Spleen (tissue), 11 donors: ENCODE measurements around the gene TYRO3. TPM values are rescaled to one million over a fixed set of nuclear protein-coding genes. Genes with fewer than 3 reads are reported as not detected.

ENCODE experiments used
- DNase-seq: peaks from one replicate; pipeline ENCODE4 v3.0.0-alpha.2; 2020
- H3K27ac ChIP-seq, 8 donors: fragments of 200-600 bp; sonication (generic) in 7 of 8; 1 replicate in 4 of 8; 2 replicates in 4 of 8; pipeline versions ENCODE4 v1.5.0 to v1.8.0; 2016 to 2021; ENCODE audit warnings: inconsistent platforms in 4 of 8, mild to moderate bottlenecking in 4 of 8, moderate library complexity in 1 of 8
- H3K27me3 ChIP-seq, 7 donors: fragments of 200-600 bp; sonication (generic) in 6 of 7; replicated peaks in 1 of 7; 1 replicate in 4 of 7; 2 replicates in 3 of 7; pipeline versions ENCODE4 v1.5.0 to v1.8.0; 2016 to 2021; ENCODE audit warnings: inconsistent platforms in 3 of 7, mild to moderate bottlenecking in 1 of 7
- H3K36me3 ChIP-seq, 6 donors: fragments of 200-600 bp; sonication (generic) in 5 of 6; 1 replicate in 4 of 6; 2 replicates in 2 of 6; pipeline versions ENCODE4 v1.5.0 to v1.8.0; 2016 to 2021; ENCODE audit warnings: inconsistent platforms in 2 of 6
- H3K4me1 ChIP-seq, 6 donors: fragments of 200-600 bp; sonication (generic) in 5 of 6; 1 replicate in 3 of 6; 2 replicates in 3 of 6; pipeline versions ENCODE4 v1.5.0 to v1.8.0; 2016 to 2021; ENCODE audit warnings: inconsistent platforms in 3 of 6
- H3K4me3 ChIP-seq, 8 donors: fragments of 200-600 bp; sonication (generic) in 7 of 8; 1 replicate in 4 of 8; 2 replicates in 4 of 8; pipeline versions ENCODE4 v1.5.0 to v1.8.0; 2016 to 2021; ENCODE audit warnings: inconsistent platforms in 4 of 8, mild to moderate bottlenecking in 4 of 8, moderate library complexity in 2 of 8
- H3K9me3 ChIP-seq, 8 donors: fragments of 200-600 bp; sonication (generic) in 7 of 8; 1 replicate in 4 of 8; 2 replicates in 4 of 8; pipeline versions ENCODE4 v1.5.0 to v1.8.0; 2016 to 2021; ENCODE audit warnings: inconsistent platforms in 4 of 8
- POLR2A ChIP-seq, 3 donors: fragments of 450-650 bp; IDR thresholded peaks; one replicate each; pipeline ENCODE4 v1.5.1; 2017; ENCODE audit warnings: antibody characterized with exemption in 3 of 3, mild to moderate bottlenecking in 1 of 3
- POLR2AphosphoS5 ChIP-seq, 3 donors: sonication (generic); formaldehyde crosslinking; IDR thresholded peaks; one replicate each; pipeline ENCODE4 v1.5.1; 2017; ENCODE audit warnings: antibody characterized with exemption in 3 of 3
- WGBS, 5 donors: extraction: QIAGEN DNeasy Blood & Tissue Kit in 3 of 5; methylation state at CpG; one replicate each; pipeline versions ENCODE4 v1.1.5 to v1.1.7; 2013 to 2018; 5-methylcytosine and 5-hydroxymethylcytosine counted together
- intact Hi-C: fragments of 100-400 bp; cut with DNase I; formaldehyde crosslinking; loops from one replicate; pipeline ENCODE4 v1.15.0; 2023; ENCODE audit warnings: low total_unique reads
- polyA plus RNA-seq, 3 donors: library from polyadenylated mRNA; stranded (reverse); fragments of 200-250 nt; gene quantifications; one replicate each; pipeline ENCODE4 v1.2.1, GENCODE V29; 2013
- total RNA-seq, 7 donors: library from RNA; depleted of rRNA in 3 of 7; stranded (reverse); fragments of >200 nt in 3 of 7; fragmentation: NEBNext Ultra II Directional in 4 of 7; extraction: Animal tissue kit (Norgen Biotek cat#: 25700) in 4 of 7; gene quantifications; one replicate each; pipeline versions ENCODE4 v1.1.0 to v1.2.1, GENCODE V29; 2016 to 2021
- TF ChIP-seq, protein P1 (sequence below), 11 experiments: fragments of 200-600 bp in 7 of 11; fragments of 450-650 bp in 4 of 11; sonication (generic) in 4 of 11; IDR thresholded peaks in 8 of 11; conservative IDR thresholded peaks in 3 of 11; 1 replicate in 7 of 11; 2 replicates in 4 of 11; pipeline versions ENCODE4 v1.4.0 to v1.8.0; 2016 to 2021; ENCODE audit warnings: antibody characterized with exemption in 11 of 11, inconsistent platforms in 4 of 11, mild to moderate bottlenecking in 1 of 11
- donor health status: healthy with polysubstance abuse.
- donor health status: DM: no; HTN: no; CAD: no; lungs with moderate emphysema.
- donor health status: DM: no; HTN: no; CAD: no.
- donor health status: Bipolar disorder and iron deficiency.
- donor health status: healthy.
- donor health status: DM: no; HTN: no; CAD: no.
- donor health status: DM: yes; HTN: yes; CAD: no.

The TYRO3 gene
- total and polyA plus RNA-seq, 10 donors = 2.6 to 36.2 (median 19.4) TPM

DNA sequence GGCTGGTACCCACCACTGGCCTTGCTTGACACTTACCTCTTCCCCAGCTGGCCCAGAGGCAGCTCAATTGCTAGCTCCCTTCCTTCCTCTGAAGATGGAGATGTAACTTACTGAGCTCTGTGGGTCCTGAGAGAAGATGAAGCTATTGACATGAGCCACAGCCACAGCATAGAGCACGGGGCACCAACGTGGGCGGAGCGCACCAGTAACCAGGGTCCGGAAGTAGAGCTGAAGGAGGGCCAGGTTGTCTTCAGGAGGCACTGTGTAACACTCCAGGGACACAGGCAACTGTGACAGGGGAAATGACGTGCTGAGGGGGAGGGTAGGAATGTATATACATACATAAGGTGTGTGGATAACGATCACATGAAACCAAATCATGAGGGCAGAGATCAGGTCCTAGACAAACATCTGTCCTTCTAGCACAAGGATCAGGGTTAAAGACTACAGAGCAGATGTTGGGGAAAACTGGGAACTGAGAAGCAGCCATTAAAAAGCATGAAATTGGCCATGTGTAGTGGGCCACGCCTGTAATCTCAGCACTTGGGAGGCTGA, 41.0 kb upstream of the TYRO3 start:
- TF ChIP-seq, protein P1, sequence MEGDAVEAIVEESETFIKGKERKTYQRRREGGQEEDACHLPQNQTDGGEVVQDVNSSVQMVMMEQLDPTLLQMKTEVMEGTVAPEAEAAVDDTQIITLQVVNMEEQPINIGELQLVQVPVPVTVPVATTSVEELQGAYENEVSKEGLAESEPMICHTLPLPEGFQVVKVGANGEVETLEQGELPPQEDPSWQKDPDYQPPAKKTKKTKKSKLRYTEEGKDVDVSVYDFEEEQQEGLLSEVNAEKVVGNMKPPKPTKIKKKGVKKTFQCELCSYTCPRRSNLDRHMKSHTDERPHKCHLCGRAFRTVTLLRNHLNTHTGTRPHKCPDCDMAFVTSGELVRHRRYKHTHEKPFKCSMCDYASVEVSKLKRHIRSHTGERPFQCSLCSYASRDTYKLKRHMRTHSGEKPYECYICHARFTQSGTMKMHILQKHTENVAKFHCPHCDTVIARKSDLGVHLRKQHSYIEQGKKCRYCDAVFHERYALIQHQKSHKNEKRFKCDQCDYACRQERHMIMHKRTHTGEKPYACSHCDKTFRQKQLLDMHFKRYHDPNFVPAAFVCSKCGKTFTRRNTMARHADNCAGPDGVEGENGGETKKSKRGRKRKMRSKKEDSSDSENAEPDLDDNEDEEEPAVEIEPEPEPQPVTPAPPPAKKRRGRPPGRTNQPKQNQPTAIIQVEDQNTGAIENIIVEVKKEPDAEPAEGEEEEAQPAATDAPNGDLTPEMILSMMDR (IDR thresholded peaks at IDR 0.05 in 8 of 11, conservative IDR thresholded peaks at IDR 0.05 in 3 of 11) = no peak
- TF ChIP-seq POLR2A (IDR thresholded peaks at IDR 0.05) = no peak
- TF ChIP-seq POLR2AphosphoS5 (IDR thresholded peaks at IDR 0.05) = no peak
- Histone ChIP-seq H3K4me3 (no peak overlapping the region), H3K27ac (no peak overlapping the region), H3K36me3 (peaks cover 0 to 48% (median 4%) of the 10 kb centered on the region in 6 donors), H3K4me1 (peaks cover 8 to 27% (median 15%) of the 10 kb centered on the region in 6 donors), H3K27me3 (peaks cover 0 to 13% (median 9%) of the 10 kb centered on the region in 7 donors), H3K9me3 (no peaks in the 10 kb centered on the region)
- 93 to 97% (median 94%) methylated on average over 8 of the region's 8 CpGs for WGBS, 5 donors
- intact Hi-C loops = no loop called here
- no peak for DNase-seq

DNA sequence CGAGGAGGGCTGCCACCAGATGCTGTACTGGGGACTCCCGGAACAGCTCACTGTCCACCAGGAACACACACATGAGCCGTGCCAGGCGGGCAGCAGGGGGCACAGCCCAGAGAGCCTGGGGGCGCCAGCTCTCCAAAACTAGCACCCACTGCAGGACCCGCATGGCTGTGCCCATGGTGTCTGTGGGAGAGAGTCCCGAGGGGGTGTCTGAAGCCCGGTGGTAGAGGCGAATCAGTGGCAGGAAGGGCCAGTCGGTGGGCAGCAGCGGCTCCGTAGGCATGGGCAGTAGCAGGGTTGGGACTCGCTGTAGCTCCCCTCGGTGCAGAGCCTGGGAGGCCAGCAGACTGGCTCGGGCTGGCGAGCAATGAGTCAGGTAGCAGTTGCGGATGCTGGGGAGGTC, 38.4 kb upstream of the TYRO3 start:
- no peak overlapping the region for H3K4me3 ChIP-seq
- H3K27ac ChIP-seq = no peak overlapping the region
- no peaks in the 10 kb centered on the region for H3K27me3 ChIP-seq
- H3K9me3 ChIP-seq = no peaks in the 10 kb centered on the region
- intact Hi-C loops = no loop called here
- TF ChIP-seq POLR2AphosphoS5 (IDR thresholded peaks at IDR 0.05) (no peak), POLR2A (IDR thresholded peaks at IDR 0.05) (no peak)
- TF ChIP-seq, protein P1 (IDR thresholded peaks at IDR 0.05 in 8 of 11, conservative IDR thresholded peaks at IDR 0.05 in 3 of 11) = no peak
- WGBS, 5 donors = 96 to 98% (median 96%) methylated on average over 16 to 17 of the region's 17 CpGs
- H3K36me3 ChIP-seq = peaks cover 0 to 70% (median 12%) of the 10 kb centered on the region in 6 donors
- DNase-seq = no peak
- peaks cover 0 to 16% (median 2%) of the 10 kb centered on the region in 6 donors for H3K4me1 ChIP-seq

DNA sequence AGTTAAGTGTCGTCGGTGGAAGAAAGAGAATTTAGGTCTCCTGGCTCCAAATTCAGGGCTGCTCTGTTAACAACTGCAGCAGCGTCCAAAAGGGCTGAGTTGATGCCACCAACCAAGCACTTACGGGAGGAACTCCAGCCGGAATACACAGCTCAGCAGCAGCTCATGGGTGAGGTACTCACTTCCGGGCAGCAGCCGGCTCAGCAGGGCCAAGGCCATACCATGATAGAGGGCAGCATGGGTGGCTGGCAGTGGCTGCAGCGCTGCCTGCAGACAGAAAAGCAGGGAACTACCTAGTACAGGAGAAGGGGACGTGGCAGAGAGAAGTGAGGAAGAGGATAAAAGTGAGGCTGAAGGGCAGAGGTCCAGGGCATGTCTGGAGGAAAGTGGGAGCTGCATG, 37.4 kb upstream of the TYRO3 start:
- H3K36me3 ChIP-seq = peaks cover 0 to 78% (median 21%) of the 10 kb centered on the region in 6 donors
- no peaks in the 10 kb centered on the region for H3K9me3 ChIP-seq

DNA sequence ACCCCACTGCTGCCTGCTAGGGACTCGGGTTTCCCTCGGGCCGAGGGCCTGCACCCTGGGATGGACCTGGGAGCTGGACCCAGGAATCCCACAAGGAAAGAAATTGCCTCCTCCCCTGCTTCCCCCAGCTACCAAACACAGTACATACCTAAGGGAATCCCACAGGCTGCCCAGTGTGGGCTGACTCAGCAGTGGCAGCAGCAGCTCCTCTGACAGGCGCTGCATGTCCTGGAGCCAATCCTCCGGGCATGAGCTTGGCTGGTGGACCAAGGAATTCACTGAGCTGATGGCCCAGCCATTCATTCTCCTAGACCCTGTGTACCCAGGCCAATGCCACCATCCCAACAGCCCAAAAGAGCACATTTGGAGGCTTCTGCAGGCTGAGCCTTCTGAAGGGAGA, 35.9 kb upstream of the TYRO3 start:
- no peaks in the 10 kb centered on the region for H3K27me3 ChIP-seq
- TF ChIP-seq, protein P1 (IDR thresholded peaks at IDR 0.05 in 8 of 11, conservative IDR thresholded peaks at IDR 0.05 in 3 of 11) = no peak
- TF ChIP-seq POLR2A (IDR thresholded peaks at IDR 0.05) (no peak), POLR2AphosphoS5 (IDR thresholded peaks at IDR 0.05) (no peak)
- no peaks in the 10 kb centered on the region for H3K9me3 ChIP-seq
- intact Hi-C loops = no loop called here
- peaks cover 0 to 16% (median 2%) of the 10 kb centered on the region in 6 donors for H3K4me1 ChIP-seq
- H3K36me3 ChIP-seq = peaks cover 0 to 79% (median 32%) of the 10 kb centered on the region in 6 donors
- 93 to 100% (median 96%) methylated on average over 1 to 5 of the region's 5 CpGs for WGBS, 5 donors
- DNase-seq = no peak
- no peak overlapping the region for H3K4me3 ChIP-seq
- no peak overlapping the region for H3K27ac ChIP-seq

More for the DNA sequence above, 37.4 kb upstream of the TYRO3 start:
- TF ChIP-seq, protein P1 (IDR thresholded peaks at IDR 0.05 in 8 of 11, conservative IDR thresholded peaks at IDR 0.05 in 3 of 11) = no peak
- TF ChIP-seq POLR2AphosphoS5 (IDR thresholded peaks at IDR 0.05) = peak; percentile 64 to 80 (median 73)
- 73 to 83% (median 80%) methylated on average over 7 to 9 of the region's 9 CpGs for WGBS, 5 donors
- peaks cover 0 to 16% (median 2%) of the 10 kb centered on the region in 6 donors for H3K4me1 ChIP-seq
- intact Hi-C loops = no loop called here
- no peak overlapping the region for H3K4me3 ChIP-seq
- peak; percentile 81 for DNase-seq
- H3K27ac ChIP-seq = peak overlapping the region in 1 of 8 donors; percentile 33
- H3K27me3 ChIP-seq = no peaks in the 10 kb centered on the region
